OCI-LY1 (cell line): Measurements from ENCODE around the gene PDGFD.

Experiments used
- EZH2 ChIP-seq: fragments of 200-600 bp; sonication (generic), shearing (Covaris generic); IDR thresholded peaks from 2 replicates; pipeline ENCODE4 v1.8.0; 2017; ENCODE audit warnings: borderline replicate concordance, mixed run types, mild to moderate bottlenecking, antibody characterized with exemption, low read length, moderate library complexity, mixed read lengths
- TF ChIP-seq, protein P1 (sequence below): fragments of 200-600 bp; sonication (generic), shearing (Covaris generic); IDR thresholded peaks from 2 replicates; pipeline ENCODE4 v1.5.1; 2017; ENCODE audit warnings: mild to moderate bottlenecking, antibody characterized with exemption, low read length, moderate library complexity, mixed read lengths

- TF ChIP-seq, protein P1, sequence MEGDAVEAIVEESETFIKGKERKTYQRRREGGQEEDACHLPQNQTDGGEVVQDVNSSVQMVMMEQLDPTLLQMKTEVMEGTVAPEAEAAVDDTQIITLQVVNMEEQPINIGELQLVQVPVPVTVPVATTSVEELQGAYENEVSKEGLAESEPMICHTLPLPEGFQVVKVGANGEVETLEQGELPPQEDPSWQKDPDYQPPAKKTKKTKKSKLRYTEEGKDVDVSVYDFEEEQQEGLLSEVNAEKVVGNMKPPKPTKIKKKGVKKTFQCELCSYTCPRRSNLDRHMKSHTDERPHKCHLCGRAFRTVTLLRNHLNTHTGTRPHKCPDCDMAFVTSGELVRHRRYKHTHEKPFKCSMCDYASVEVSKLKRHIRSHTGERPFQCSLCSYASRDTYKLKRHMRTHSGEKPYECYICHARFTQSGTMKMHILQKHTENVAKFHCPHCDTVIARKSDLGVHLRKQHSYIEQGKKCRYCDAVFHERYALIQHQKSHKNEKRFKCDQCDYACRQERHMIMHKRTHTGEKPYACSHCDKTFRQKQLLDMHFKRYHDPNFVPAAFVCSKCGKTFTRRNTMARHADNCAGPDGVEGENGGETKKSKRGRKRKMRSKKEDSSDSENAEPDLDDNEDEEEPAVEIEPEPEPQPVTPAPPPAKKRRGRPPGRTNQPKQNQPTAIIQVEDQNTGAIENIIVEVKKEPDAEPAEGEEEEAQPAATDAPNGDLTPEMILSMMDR, result no peak
- TF ChIP-seq EZH2, result no peak
Observed at GRCh38 chr11:104060004-104060794, 103.7 kb downstream of the PDGFD start.
